NOMO-1 treated with dmso at 0.1 percent for 144 hours (cell line): ENCODE measurements around the gene EPHX1.
"Not testable (repeated sequence)": the region's sequence is repeated elsewhere in the genome, so short reads cannot be mapped to it uniquely, and the experiment has no call there.

ENCODE experiments used
- DNase-seq: peaks from one replicate; lab custom pipeline; 2025; ENCODE audit not compliant: unreplicated experiment; lab: John Stamatoyannopoulos, UW

Gene EPHX1

GRCh38 chr1:225815526-225816178 is 5.7 kb downstream of the EPHX1 start:
- no peak for DNase-seq

GRCh38 chr1:225816643-225817538 is 7.0 kb downstream of the EPHX1 start:
- DNase-seq = no peak

GRCh38 chr1:225817611-225818061 is 7.7 kb downstream of the EPHX1 start:
- peak; percentile 25 for DNase-seq

- no peak for DNase-seq
These were observed 8.3 kb downstream of the EPHX1 start for GRCh38 chr1:225818229-225818628.

GRCh38 chr1:225819346-225820192 is 9.6 kb downstream of the EPHX1 start:
- DNase-seq = no peak

GRCh38 chr1:225820522-225821120 is 10.7 kb downstream of the EPHX1 start:
- no peak for DNase-seq

- no peak for DNase-seq
These were observed 12.9 kb downstream of the EPHX1 start for GRCh38 chr1:225822655-225823403.

GRCh38 chr1:225823811-225824261 is 13.9 kb downstream of the EPHX1 start:
- DNase-seq = no peak

- DNase-seq = no peak
These were observed 14.6 kb downstream of the EPHX1 start for GRCh38 chr1:225824533-225824941.

GRCh38 chr1:225825078-225825477 is 15.2 kb downstream of the EPHX1 start:
- DNase-seq = no peak

- DNase-seq = no peak
These were observed 15.7 kb downstream of the EPHX1 start for GRCh38 chr1:225825607-225826007.

- no peak for DNase-seq
These were observed 17.2 kb downstream of the EPHX1 start for GRCh38 chr1:225827076-225827475.

- no peak for DNase-seq
These were observed 18.9 kb downstream of the EPHX1 start for GRCh38 chr1:225828706-225829345.

GRCh38 chr1:225830841-225831240 is 20.9 kb downstream of the EPHX1 start:
- no peak for DNase-seq

GRCh38 chr1:225834417-225835329 is 24.7 kb downstream of the EPHX1 start:
- DNase-seq = no peak

- DNase-seq = no peak
These were observed 25.9 kb downstream of the EPHX1 start for GRCh38 chr1:225835856-225836255.

- not testable (repeated sequence) for DNase-seq
These were observed 26.4 kb downstream of the EPHX1 start for GRCh38 chr1:225836296-225836695.

GRCh38 chr1:225838793-225839192 is 28.9 kb downstream of the EPHX1 start:
- DNase-seq = no peak

GRCh38 chr1:225840223-225840610 is 30.3 kb downstream of the EPHX1 start:
- DNase-seq = no peak
